Neural cell (in vitro differentiated cells): ENCODE data around the gene GAMT. TPM values are rescaled to one million over a fixed set of nuclear protein-coding genes. Genes with fewer than 3 reads are reported as not detected.

Experiments
- H2AFZ ChIP-seq: fragments of 200-600, 300-800 bp; sonication (generic), shearing (Covaris generic); 2 replicates; pipeline ENCODE4 v1.6.0; 2014; ENCODE audit warnings: low read depth, mild to moderate bottlenecking, antibody characterized with exemption, low read length, moderate library complexity
- H3F3A ChIP-seq: fragments of 200-600 bp; shearing (Covaris generic); 2 replicates; pipeline ENCODE4 v1.6.1; 2016; ENCODE audit warnings: mild to moderate bottlenecking, moderate library complexity, mixed read lengths, antibody characterized with exemption, low read length; ENCODE audit not compliant: insufficient read depth, poor library complexity, severe bottlenecking
- H3K27ac ChIP-seq: fragments of 200-600, 300-800 bp; sonication (generic), shearing (Covaris generic); 2 replicates; pipeline ENCODE4 v1.5.1; 2014; ENCODE audit warnings: mild to moderate bottlenecking, low read length, moderate library complexity
- H3K27me3 ChIP-seq: fragments of 300-800, 200-600 bp; sonication (generic), shearing (Covaris generic); 2 replicates; pipeline ENCODE4 v1.6.0; 2014; ENCODE audit warnings: mild to moderate bottlenecking, low read depth, low read length, moderate library complexity; ENCODE audit not compliant: insufficient read depth
- H3K36me3 ChIP-seq: fragments of 300-800, 200-600 bp; sonication (generic), shearing (Covaris generic); 2 replicates; pipeline ENCODE4 v1.5.1; 2014; ENCODE audit warnings: mild to moderate bottlenecking, antibody characterized with exemption, low read length, moderate library complexity; ENCODE audit not compliant: insufficient read depth
- H3K4me2 ChIP-seq: fragments of 300-800, 200-600 bp; sonication (generic), shearing (Covaris generic); 2 replicates; pipeline ENCODE4 v1.6.0; 2014; ENCODE audit warnings: mild to moderate bottlenecking, low read length
- H3K4me3 ChIP-seq: fragments of 300-800, 200-600 bp; sonication (generic), shearing (Covaris generic); 2 replicates; pipeline ENCODE4 v1.5.1; 2014; ENCODE audit warnings: mild to moderate bottlenecking, low read length, moderate library complexity
- H3K79me2 ChIP-seq: fragments of 200-600 bp; shearing (Covaris generic); replicated peaks from 2 replicates; pipeline ENCODE4 v1.6.0; 2014; ENCODE audit warnings: mild to moderate bottlenecking, low read length, moderate library complexity; ENCODE audit not compliant: insufficient read depth
- H3K9ac ChIP-seq: fragments of 300-800, 200-600 bp; sonication (generic), shearing (Covaris generic); 2 replicates; pipeline ENCODE4 v1.6.1; 2016; ENCODE audit warnings: mild to moderate bottlenecking, low read length, mixed read lengths
- H3K9me2 ChIP-seq: fragments of 200-600 bp; shearing (Covaris generic); 2 replicates; pipeline ENCODE4 v1.6.1; 2016; ENCODE audit warnings: mild to moderate bottlenecking, low read length, mixed read lengths; ENCODE audit not compliant: insufficient read depth
- H3K9me3 ChIP-seq: fragments of 200-600, 300-800 bp; sonication (generic), shearing (Covaris generic); 2 replicates; pipeline ENCODE4 v1.6.1; 2016; ENCODE audit warnings: mild to moderate bottlenecking, mixed run types, low read length, moderate library complexity, mixed read lengths
- H4K20me1 ChIP-seq: fragments of 200-600 bp; shearing (Covaris generic); 2 replicates; pipeline ENCODE4 v1.6.1; 2016; ENCODE audit warnings: mild to moderate bottlenecking, mixed run types; ENCODE audit not compliant: insufficient read depth
- EP300 ChIP-seq: fragments of 450-650 bp; conservative IDR thresholded peaks from 2 replicates; pipeline ENCODE4 v1.6.1; 2014; ENCODE audit warnings: antibody characterized with exemption, mild to moderate bottlenecking, moderate library complexity; ENCODE audit not compliant: poor library complexity, severe bottlenecking
- EZH2 ChIP-seq: fragments of 200-600, 300-800 bp; shearing (Covaris generic), sonication (generic); IDR thresholded peaks from 2 replicates; pipeline ENCODE4 v1.6.1; 2014; ENCODE audit warnings: antibody characterized with exemption, low read length, borderline replicate concordance, mild to moderate bottlenecking; ENCODE audit not compliant: insufficient read depth, poor library complexity, severe bottlenecking
- MXI1 ChIP-seq: fragments of 450-650 bp; conservative IDR thresholded peaks from 2 replicates; pipeline ENCODE4 v1.6.1; 2014; ENCODE audit warnings: antibody characterized with exemption, mild to moderate bottlenecking; ENCODE audit not compliant: poor library complexity, severe bottlenecking
- POLR2AphosphoS5 ChIP-seq: IDR thresholded peaks from 2 replicates; pipeline ENCODE4 v1.6.1; 2012
- RAD21 ChIP-seq: fragments of 450-650 bp; conservative IDR thresholded peaks from 2 replicates; pipeline ENCODE4 v1.6.1; 2014; ENCODE audit warnings: antibody characterized with exemption, mild to moderate bottlenecking, moderate library complexity
- REST ChIP-seq: IDR thresholded peaks from 2 replicates; pipeline ENCODE4 v1.6.1; 2012; ENCODE audit warnings: borderline replicate concordance
- SMC3 ChIP-seq: fragments of 450-650 bp; conservative IDR thresholded peaks from 2 replicates; pipeline ENCODE4 v1.6.1; 2014; ENCODE audit warnings: antibody characterized with exemption, mild to moderate bottlenecking, moderate library complexity; ENCODE audit not compliant: poor library complexity
- TAF1 ChIP-seq: IDR thresholded peaks from 2 replicates; pipeline ENCODE4 v1.6.1; 2012; ENCODE audit warnings: low read depth
- polyA plus RNA-seq: library from polyadenylated mRNA; depleted of rRNA; stranded (reverse); fragments of >200 nt; gene quantifications from 2 replicates; pipeline ENCODE4 v1.2.3, GENCODE V29; 2014
- TF ChIP-seq, protein P1 (sequence below): fragments of 450-650 bp; IDR thresholded peaks from 2 replicates; pipeline ENCODE4 v1.5.1; 2014; ENCODE audit warnings: antibody characterized with exemption, mild to moderate bottlenecking, moderate library complexity; ENCODE audit not compliant: poor library complexity, severe bottlenecking

The GAMT gene
- polyA plus RNA-seq, 1 donor from 2014 or later: 32.5 TPM

DNA sequence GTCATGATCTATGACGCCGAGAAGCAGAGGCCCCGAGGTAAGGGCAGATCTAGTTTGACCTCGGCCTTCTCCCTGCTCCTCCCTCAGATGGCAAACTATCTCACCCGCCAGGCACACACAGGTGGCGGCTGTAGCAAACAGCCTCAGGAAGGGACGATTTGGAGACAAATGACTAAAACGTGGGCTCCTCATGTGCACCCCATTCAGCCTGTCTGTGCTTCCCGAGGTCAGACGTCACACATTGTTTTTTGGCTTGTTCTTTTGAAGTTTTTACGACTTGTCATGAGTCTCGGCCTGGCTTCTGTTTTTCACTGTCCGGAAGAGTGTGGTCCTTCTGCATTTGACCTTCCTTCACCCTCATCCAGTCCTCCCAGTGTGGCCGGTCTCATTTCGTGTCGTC, 21.0 kb upstream of the GAMT start:
- no peak overlapping the region for H2AFZ ChIP-seq
- H3K9me2 ChIP-seq: no peaks in the 10 kb centered on the region
- no peak overlapping the region for H3K4me2 ChIP-seq
- H3K36me3 ChIP-seq: no peaks in the 10 kb centered on the region
- H3K27me3 ChIP-seq: no peaks in the 10 kb centered on the region
- no peak overlapping the region for H3K27ac ChIP-seq
- no peak overlapping the region for H3K9ac ChIP-seq
- H3K9me3 ChIP-seq: no peaks in the 10 kb centered on the region
- H3K4me3 ChIP-seq: no peak overlapping the region
- TF ChIP-seq POLR2AphosphoS5 (no peak), SMC3 (no peak), RAD21 (no peak), EZH2 (no peak)
- TF ChIP-seq, protein P1, sequence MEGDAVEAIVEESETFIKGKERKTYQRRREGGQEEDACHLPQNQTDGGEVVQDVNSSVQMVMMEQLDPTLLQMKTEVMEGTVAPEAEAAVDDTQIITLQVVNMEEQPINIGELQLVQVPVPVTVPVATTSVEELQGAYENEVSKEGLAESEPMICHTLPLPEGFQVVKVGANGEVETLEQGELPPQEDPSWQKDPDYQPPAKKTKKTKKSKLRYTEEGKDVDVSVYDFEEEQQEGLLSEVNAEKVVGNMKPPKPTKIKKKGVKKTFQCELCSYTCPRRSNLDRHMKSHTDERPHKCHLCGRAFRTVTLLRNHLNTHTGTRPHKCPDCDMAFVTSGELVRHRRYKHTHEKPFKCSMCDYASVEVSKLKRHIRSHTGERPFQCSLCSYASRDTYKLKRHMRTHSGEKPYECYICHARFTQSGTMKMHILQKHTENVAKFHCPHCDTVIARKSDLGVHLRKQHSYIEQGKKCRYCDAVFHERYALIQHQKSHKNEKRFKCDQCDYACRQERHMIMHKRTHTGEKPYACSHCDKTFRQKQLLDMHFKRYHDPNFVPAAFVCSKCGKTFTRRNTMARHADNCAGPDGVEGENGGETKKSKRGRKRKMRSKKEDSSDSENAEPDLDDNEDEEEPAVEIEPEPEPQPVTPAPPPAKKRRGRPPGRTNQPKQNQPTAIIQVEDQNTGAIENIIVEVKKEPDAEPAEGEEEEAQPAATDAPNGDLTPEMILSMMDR: no peak
- H3K79me2 ChIP-seq: peaks cover 8% of the 10 kb centered on the region
- no peaks in the 10 kb centered on the region for H4K20me1 ChIP-seq
- no peaks in the 10 kb centered on the region for H3F3A ChIP-seq

- H3K9me2 ChIP-seq: no peaks in the 10 kb centered on the region
- H3K27ac ChIP-seq: no peak overlapping the region
- H3F3A ChIP-seq: no peaks in the 10 kb centered on the region
- no peaks in the 10 kb centered on the region for H3K9me3 ChIP-seq
- H3K9ac ChIP-seq: no peak overlapping the region
- TF ChIP-seq TAF1 (no peak), MXI1 (no peak), POLR2AphosphoS5 (no peak), EP300 (no peak), EZH2 (no peak), REST (no peak), RAD21 (no peak), SMC3 (no peak)
- TF ChIP-seq, protein P1: no peak
- no peaks in the 10 kb centered on the region for H4K20me1 ChIP-seq
- H3K36me3 ChIP-seq: no peaks in the 10 kb centered on the region
- H3K4me2 ChIP-seq: no peak overlapping the region
- no peak overlapping the region for H3K4me3 ChIP-seq
- no peak overlapping the region for H2AFZ ChIP-seq
- H3K79me2 ChIP-seq: peaks cover 10% of the 10 kb centered on the region
- no peaks in the 10 kb centered on the region for H3K27me3 ChIP-seq
Observed at GRCh38 chr19:1421958-1422305, 20.6 kb upstream of the GAMT start.
